Activated naive CD4-positive, alpha-beta T cell treated with anti-CD3 and anti-CD28 coated beads for 36 hours (primary cell): Measurements from ENCODE around the gene CHCHD1. TPM values are rescaled to one million over a fixed set of nuclear protein-coding genes. Genes with fewer than 3 reads are reported as not detected.

Experiments used
- CTCF ChIA-PET: fragments of 350-600 bp; sonication (Branson Sonifier 250); formaldehyde crosslinking; loops from one replicate; lab custom pipeline; 2021; ENCODE audit warnings: antibody characterized with exemption; lab: Charles Lee
- DNase-seq: peaks from one replicate; pipeline ENCODE4 v3.0.0-alpha.2; 2020
- H3K27ac Mint-ChIP-seq: one replicate; pipeline ENCODE4 v1.8.0; 2021; ENCODE audit warnings: mild to moderate bottlenecking, mixed read lengths
- H3K27me3 Mint-ChIP-seq: one replicate; pipeline ENCODE4 v1.8.0; 2021; ENCODE audit warnings: low read depth, mixed read lengths
- H3K36me3 Mint-ChIP-seq: one replicate; pipeline ENCODE4 v1.8.0; 2021; ENCODE audit warnings: low read depth, mixed read lengths
- H3K4me1 Mint-ChIP-seq: one replicate; pipeline ENCODE4 v1.8.0; 2021; ENCODE audit warnings: low read depth, mixed read lengths
- H3K4me3 Mint-ChIP-seq: one replicate; pipeline ENCODE4 v1.8.0; 2021; ENCODE audit warnings: mild to moderate bottlenecking, moderate library complexity, mixed read lengths
- H3K9me3 Mint-ChIP-seq: one replicate; pipeline ENCODE4 v1.8.0; 2021; ENCODE audit warnings: mixed read lengths
- intact Hi-C: fragments of 100-400 bp; cut with micrococcal nuclease; formaldehyde crosslinking; loops from one replicate; pipeline ENCODE4 v1.15.1; 2023
- total RNA-seq, 2 experiments: library from RNA; stranded (reverse); gene quantifications; one replicate each; pipeline ENCODE4 v1.2.3, GENCODE V29; 2021

The CHCHD1 gene
- total RNA-seq, 2 experiments from 2014 or later: 27.4 to 28.8 TPM

DNA sequence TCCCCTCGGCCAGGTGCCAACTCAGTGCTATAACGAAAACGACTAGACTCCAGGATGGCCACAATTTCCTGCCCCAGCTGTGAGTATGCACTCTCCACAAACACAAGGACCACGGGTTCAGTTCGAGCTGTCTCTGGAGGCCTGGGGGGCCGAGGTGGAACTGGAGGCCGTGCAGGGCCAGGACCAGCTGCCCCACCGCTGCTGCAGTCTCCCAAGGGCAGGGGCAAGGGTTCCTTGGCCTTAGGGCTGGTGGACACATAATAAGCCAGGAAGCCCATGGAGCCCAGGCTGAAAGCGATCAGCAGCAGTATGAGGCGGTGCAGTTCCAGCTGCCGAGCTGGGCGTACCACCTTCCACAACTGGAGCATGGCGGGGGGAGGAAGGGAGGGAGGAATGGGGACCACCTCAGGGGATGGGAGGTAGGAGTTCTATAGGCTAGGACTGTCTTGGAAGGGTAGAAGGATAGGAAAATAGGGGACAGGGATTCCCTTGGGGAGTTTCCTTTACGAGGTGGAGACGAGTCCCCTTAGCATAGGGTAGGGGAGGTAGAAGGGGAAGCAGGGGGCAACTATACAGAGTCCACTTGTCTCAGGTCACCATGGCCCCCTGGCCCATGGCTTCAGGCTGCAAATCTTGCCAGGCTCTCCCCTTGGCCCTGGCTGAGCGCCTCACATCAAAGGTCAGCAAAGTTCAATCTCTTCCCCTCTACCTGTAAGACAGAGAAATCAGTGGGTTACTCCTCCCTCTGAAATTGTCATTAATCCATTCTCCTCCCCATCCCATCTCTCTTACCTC, 26.4 kb downstream of the CHCHD1 start:
- no peaks in the 10 kb centered on the region for H3K27me3 Mint-ChIP-seq
- intact Hi-C loops: no loop called here
- no peaks in the 10 kb centered on the region for H3K9me3 Mint-ChIP-seq
- H3K4me1 Mint-ChIP-seq: peaks cover 65% of the 10 kb centered on the region
- CTCF ChIA-PET: interaction anchor here (0.6 to 2.6 kb wide), 3 partner anchors 9 to 22 kb away, joined by 3 to 11 read pairs (median 3); no protein-coding TSS in a partner anchor
- peaks cover 60% of the 10 kb centered on the region for H3K36me3 Mint-ChIP-seq
- peak overlapping the region; percentile 13 for H3K27ac Mint-ChIP-seq
- DNase-seq: no peak
- no peak overlapping the region for H3K4me3 Mint-ChIP-seq

DNA sequence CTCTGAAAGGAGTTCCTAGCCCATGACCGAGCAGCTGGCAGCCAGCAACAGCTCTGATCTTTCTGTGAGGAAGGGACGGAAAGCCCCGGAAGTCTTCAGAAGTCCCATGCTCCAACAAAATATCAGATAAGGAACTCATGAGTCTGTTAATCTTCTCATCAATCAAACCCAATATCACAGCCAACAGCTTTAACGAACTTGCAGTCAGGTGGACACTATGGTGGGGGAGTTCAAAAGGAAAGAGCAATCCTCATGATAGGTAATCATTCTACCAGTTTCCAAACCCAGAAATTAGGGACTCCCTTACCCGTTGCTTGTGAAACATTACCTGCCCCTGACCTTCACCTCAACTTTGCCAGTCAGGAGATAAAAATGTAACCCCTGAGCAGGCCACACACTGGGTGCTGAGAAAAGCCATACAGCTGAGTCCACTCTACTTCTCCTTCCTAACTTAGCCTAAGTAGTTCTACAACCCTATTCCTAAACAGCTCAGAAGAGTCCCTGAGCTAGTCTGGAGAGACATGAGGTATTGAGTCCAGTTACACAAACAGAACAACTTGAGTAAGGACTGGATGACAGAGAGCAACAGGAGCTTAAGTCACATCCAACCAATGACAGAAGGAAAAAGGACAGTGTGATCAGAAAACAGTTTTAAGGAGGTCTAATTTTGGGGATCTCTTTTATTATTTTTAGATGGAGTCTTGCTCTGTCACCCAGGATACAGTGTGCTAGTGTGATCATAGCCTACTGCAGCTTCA, 27.4 kb downstream of the CHCHD1 start:
- peaks cover 55% of the 10 kb centered on the region for H3K4me1 Mint-ChIP-seq

DNA sequence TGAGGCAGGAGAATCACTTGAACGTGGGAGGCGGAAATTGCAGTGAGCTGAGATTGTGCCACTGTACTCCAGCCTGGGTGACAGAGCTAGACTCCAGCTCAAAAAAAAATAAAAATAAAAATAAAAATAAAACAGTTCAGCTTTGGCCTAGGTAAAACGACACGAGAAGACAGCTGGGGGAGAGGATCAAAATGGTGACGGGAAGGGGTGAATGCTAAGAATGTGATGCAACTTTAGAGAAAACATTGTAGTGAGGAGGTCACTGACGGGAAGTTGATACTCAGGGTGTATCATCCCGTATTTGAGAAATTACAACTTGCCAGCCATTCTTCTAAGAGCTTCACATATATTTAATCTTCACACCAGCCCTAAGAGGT, 28.5 kb downstream of the CHCHD1 start:
- Mint-ChIP-seq H3K9me3 (no peaks in the 10 kb centered on the region), H3K36me3 (peaks cover 48% of the 10 kb centered on the region), H3K4me3 (peak overlapping the region; percentile 93), H3K27me3 (no peaks in the 10 kb centered on the region), H3K27ac (peak overlapping the region; percentile 99), H3K4me1 (peaks cover 53% of the 10 kb centered on the region)
- CTCF ChIA-PET: interaction anchor here (0.9 to 2.6 kb wide), 7 partner anchors 10 to 281 kb away, joined by 3 to 16 read pairs (median 4); no protein-coding TSS in a partner anchor
- intact Hi-C loops: loop anchor here (2.0 kb wide), 3 partner anchors 314 to 1016 kb away; partner anchors contain the start of genes KAT6B, MRPS16 and PPP3CB
- DNase-seq: peak; percentile 57

More for the DNA sequence above, 27.4 kb downstream of the CHCHD1 start:
- DNase-seq: no peak
- no peaks in the 10 kb centered on the region for H3K27me3 Mint-ChIP-seq
- H3K4me3 Mint-ChIP-seq: peak overlapping the region; percentile 93
- H3K27ac Mint-ChIP-seq: peak overlapping the region; percentile 99
- peaks cover 52% of the 10 kb centered on the region for H3K36me3 Mint-ChIP-seq
- CTCF ChIA-PET: interaction anchor here (0.6 to 2.6 kb wide), 7 partner anchors 10 to 280 kb away, joined by 3 to 16 read pairs (median 3); no protein-coding TSS in a partner anchor
- intact Hi-C loops: no loop called here
- no peaks in the 10 kb centered on the region for H3K9me3 Mint-ChIP-seq

DNA sequence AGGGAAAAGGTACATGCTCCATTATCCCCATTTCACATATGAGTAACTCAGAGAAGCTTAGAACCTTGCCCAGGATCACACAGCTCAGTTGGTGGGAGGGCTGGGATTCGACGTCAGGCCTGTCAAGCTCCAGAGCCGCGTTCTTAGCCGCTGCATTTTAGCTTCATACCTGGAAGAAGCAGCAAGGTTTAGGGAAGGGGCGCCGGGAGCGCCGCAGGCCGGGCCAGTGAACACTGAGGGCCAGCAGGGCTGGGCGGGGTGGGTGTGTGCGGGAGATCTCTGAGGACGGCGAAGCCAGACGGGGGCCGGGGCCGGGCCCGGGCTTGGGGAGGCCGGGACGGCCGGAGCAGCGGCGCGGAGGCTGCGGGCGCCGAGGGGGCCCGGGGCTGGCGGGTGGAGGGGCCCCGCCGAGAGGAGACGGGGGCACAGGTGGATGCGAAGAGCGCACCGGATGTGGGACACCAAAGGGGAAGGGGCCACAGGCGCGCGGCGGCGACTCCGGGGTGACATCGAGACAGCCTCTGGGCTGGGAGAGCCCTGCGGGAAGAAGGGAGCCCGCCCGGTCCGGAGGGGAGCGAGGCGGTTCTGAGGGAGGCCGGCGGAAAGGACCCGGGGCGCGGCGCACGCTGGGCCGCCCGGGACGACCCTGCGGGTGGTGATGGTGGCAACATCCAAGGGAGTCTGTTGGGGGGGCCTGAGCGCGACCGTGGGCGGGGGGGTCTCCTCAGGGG, 29.1 kb downstream of the CHCHD1 start:
- Mint-ChIP-seq H3K4me1 (peaks cover 47% of the 10 kb centered on the region), H3K27me3 (no peaks in the 10 kb centered on the region), H3K4me3 (peak overlapping the region; percentile 93), H3K36me3 (peaks cover 43% of the 10 kb centered on the region), H3K27ac (peak overlapping the region; percentile 99), H3K9me3 (no peaks in the 10 kb centered on the region)
- CTCF ChIA-PET: interaction anchor here (1.0 to 2.6 kb wide), 4 partner anchors 9 to 75 kb away, joined by 3 to 16 read pairs (median 8); no protein-coding TSS in a partner anchor
- peak; percentile 63 for DNase-seq
- intact Hi-C loops: loop anchor here (1.0 to 2.0 kb wide), 8 partner anchors 26 to 1016 kb away; partner anchors contain the start of genes KAT6B, MRPS16, PPP3CB and SEC24C

DNA sequence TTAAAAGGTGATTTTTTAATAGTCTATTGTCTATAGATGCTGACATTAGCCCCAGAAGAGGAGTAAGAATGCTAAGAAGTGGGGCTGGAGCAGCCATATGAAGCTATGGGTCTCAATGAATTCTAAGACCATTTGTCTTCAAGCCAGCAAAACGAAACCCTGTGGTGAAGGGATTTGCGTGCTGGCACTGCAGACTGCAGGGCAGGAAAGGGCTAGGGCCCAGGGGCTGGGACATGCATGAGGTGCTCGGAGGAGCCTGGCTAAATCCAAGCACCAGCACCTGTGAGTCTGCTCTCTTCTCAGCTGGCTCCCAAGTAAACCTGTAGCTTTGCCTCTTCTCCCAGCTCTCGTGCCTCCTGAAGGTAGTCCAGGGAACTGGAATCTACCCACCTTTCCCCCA, 30.8 kb downstream of the CHCHD1 start:
- Mint-ChIP-seq H3K4me1 (peaks cover 29% of the 10 kb centered on the region), H3K4me3 (peak overlapping the region; percentile 21)
- intact Hi-C loops: no loop called here

DNA sequence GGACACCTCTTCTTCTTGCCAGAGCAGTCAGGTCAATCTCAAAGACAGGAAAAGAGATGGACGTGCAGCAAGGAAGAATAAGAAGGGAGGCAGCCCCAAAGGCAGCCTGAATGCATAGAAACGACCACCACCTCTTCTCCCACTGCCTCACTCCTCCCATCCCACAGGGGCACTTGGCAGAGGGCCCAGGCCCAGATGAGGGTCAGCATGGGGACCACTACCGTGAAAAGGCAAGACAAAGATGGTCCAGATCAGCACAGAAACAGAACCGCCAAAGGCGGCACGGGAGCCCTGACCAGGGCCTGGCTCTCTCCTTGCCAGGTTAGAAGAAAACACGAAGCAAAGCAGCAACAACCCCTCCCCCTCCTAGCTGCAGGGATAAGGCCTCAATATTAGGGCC, 31.5 kb downstream of the CHCHD1 start:
- H3K27ac Mint-ChIP-seq: no peak overlapping the region
- H3K9me3 Mint-ChIP-seq: no peaks in the 10 kb centered on the region
- peaks cover 20% of the 10 kb centered on the region for H3K36me3 Mint-ChIP-seq
- intact Hi-C loops: no loop called here
- CTCF ChIA-PET: interaction anchor here (0.8 to 1.5 kb wide), 3 partner anchors 45 to 126 kb away, joined by 4 to 8 read pairs (median 6); no protein-coding TSS in a partner anchor
- DNase-seq: no peak
- H3K4me3 Mint-ChIP-seq: no peak overlapping the region
- H3K4me1 Mint-ChIP-seq: peaks cover 23% of the 10 kb centered on the region
- H3K27me3 Mint-ChIP-seq: no peaks in the 10 kb centered on the region

More for the DNA sequence above, 30.8 kb downstream of the CHCHD1 start:
- no peak for DNase-seq
- peaks cover 26% of the 10 kb centered on the region for H3K36me3 Mint-ChIP-seq
- CTCF ChIA-PET: interaction anchor here (0.8 kb wide), 1 partner anchor 127 kb away, joined by 8 read pairs; no protein-coding TSS in a partner anchor
- H3K9me3 Mint-ChIP-seq: no peaks in the 10 kb centered on the region
- no peaks in the 10 kb centered on the region for H3K27me3 Mint-ChIP-seq
- peak overlapping the region; percentile 65 for H3K27ac Mint-ChIP-seq

DNA sequence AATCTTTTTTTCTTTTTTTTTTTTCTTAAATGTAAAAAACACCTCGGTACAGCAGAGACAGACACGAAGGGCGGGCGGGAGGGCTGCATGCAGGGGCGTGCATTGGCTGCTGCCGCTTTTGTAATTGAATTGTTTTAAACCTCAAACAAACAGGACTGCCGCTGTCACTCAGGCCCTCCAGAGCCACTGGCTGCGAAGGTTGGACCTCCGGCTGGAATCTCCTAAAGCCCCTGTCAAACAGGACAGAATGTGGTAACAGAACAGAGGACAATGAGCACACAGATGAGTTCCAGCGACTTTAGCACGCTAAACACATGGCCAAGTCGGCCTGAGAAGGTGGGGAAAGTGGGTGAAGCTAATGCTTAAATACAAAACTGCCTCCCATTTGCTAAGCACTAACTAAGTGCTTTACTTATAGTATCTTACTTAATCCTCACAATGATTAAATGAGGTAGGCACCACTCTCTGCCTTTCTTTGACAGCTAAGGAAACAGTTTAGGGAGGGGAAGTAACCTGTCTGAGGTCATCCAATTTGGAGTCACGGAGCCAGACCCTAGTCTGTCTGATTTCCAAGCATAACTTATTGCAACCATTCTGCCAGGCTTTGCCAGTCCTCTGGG, 32.5 kb downstream of the CHCHD1 start:
- Mint-ChIP-seq H3K36me3 (peaks cover 10% of the 10 kb centered on the region), H3K27me3 (no peaks in the 10 kb centered on the region), H3K27ac (no peak overlapping the region), H3K4me1 (peaks cover 12% of the 10 kb centered on the region), H3K9me3 (no peaks in the 10 kb centered on the region), H3K4me3 (no peak overlapping the region)
- no peak for DNase-seq
- intact Hi-C loops: no loop called here
- CTCF ChIA-PET: interaction anchor here (1.1 to 1.5 kb wide), 3 partner anchors 24 to 65 kb away, joined by 3 to 6 read pairs (median 4); no protein-coding TSS in a partner anchor

DNA sequence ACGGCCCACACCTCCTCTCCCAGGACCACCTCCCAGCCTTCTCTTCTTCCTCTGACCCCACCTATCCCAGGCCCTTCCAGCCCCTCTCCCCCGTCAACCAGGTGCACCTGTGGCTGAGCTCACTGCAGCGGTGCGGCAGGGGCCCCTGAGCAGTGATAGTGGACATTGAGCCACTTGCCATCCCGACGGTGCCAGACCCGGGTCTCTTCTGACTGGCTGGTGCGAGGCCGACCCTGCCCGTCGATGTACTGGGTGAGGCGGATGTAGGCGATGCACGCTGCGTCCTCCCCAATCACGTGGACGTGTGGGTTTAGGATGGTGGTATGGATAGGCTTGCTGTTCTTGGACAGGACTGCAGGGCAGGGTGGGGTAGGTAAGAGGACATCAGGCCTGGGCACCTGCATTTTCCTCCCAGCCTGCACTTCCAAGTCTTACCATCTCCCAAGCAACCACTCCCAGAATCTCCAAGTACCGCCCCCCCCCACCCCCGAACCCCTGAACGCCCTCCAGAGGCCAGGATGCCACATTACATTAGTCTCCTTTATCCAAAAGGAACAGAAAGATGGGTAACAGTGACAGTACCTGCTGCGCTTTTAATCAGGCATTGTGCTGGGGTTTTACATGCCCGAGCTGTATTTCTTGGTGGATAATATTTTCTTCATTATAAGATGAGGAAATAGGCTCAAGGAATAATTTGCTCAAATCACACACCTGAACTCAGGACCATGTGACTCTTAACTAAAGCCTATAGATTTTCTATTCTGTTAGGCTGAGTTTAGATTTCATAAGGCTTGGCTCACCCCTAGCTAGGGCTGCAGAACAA, 33.3 kb downstream of the CHCHD1 start:
- Mint-ChIP-seq H3K27ac (no peak overlapping the region), H3K36me3 (peaks cover 7% of the 10 kb centered on the region), H3K4me1 (peaks cover 5% of the 10 kb centered on the region), H3K27me3 (no peaks in the 10 kb centered on the region), H3K9me3 (no peaks in the 10 kb centered on the region), H3K4me3 (no peak overlapping the region)
- DNase-seq: peak; percentile 31
- CTCF ChIA-PET: interaction anchor here (0.8 to 2.2 kb wide), 5 partner anchors 12 to 65 kb away, joined by 3 to 7 read pairs (median 3); no protein-coding TSS in a partner anchor
- intact Hi-C loops: no loop called here

DNA sequence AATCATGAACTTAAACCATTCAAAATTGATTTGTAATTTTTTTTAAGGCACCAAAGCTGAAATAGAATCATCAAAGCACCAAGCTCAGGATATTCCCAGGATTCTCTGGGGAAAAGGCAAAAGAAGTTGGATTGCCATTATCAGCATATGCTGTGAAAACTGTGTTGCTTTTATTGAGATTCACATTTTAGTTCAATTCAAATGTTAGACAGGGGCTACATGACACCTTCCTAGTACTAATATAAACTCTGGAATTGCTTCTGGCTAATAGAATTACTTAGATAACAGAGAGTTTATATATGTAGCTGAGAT, 33.8 kb downstream of the CHCHD1 start:
- Mint-ChIP-seq H3K9me3 (no peaks in the 10 kb centered on the region), H3K36me3 (peaks cover 4% of the 10 kb centered on the region), H3K4me1 (peaks cover 1% of the 10 kb centered on the region), H3K27ac (no peak overlapping the region), H3K4me3 (no peak overlapping the region), H3K27me3 (no peaks in the 10 kb centered on the region)
- DNase-seq: no peak
- intact Hi-C loops: no loop called here
- CTCF ChIA-PET: interaction anchor here (0.6 to 2.2 kb wide), 6 partner anchors 11 to 159 kb away, joined by 3 to 7 read pairs (median 4); no protein-coding TSS in a partner anchor

DNA sequence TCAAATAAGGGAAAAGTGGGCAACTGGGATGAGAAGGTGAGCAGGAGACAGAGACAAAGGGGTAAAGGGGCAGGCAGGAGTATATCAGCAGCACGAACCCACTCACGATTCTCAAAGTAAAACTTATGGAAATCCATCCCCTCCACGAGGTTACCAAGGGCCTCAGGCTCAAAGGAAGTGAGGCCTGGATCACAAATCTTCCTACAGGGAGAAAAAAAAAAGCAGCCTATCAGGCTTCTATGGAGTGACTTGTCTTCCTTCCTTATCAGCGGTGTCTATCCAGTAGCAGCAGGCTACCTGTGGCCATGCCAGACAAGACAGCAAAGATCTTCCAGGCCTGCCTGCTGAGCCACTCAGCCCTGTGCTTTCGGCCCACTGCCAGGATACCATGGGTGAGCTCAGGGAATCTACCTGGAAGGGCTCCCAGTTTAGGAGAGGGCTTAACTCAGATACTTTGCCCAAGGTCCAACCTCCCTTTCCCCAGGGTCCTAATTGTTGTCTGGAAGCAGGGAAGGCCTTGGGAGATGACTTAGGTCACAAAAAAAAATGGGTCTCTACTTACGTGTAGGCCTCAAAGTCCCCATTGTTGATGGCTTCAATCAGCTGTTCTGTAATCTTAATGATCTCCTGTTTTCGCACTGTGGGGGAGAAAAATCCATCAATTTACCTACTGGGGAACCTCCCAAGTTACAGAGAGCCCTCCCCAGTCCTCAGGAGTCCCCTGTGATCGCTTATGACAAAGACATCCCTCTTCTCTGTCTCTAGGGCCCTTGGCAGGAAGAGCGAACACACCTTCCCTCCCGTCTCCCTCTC, 35.3 kb downstream of the CHCHD1 start:
- Mint-ChIP-seq H3K4me3 (no peak overlapping the region), H3K27ac (no peak overlapping the region), H3K4me1 (peaks cover 1% of the 10 kb centered on the region), H3K9me3 (no peaks in the 10 kb centered on the region), H3K27me3 (no peaks in the 10 kb centered on the region), H3K36me3 (peaks cover 3% of the 10 kb centered on the region)
- CTCF ChIA-PET: interaction anchor here (2.2 kb wide), 1 partner anchor 63 kb away, joined by 7 read pairs; no protein-coding TSS in a partner anchor
- DNase-seq: no peak
- intact Hi-C loops: no loop called here
